SH-SY5Y (cell line): Measurements from ENCODE around the gene AK4.

Experiments
- GATA2 ChIP-seq: IDR thresholded peaks from 2 replicates; pipeline ENCODE4 v1.6.1; 2011; ENCODE audit warnings: mild to moderate bottlenecking, low read depth, low read length
- GATA3 ChIP-seq: IDR thresholded peaks from 2 replicates; pipeline ENCODE4 v1.6.1; 2011; ENCODE audit warnings: low read depth, mild to moderate bottlenecking, low read length, moderate library complexity

- no peak for TF ChIP-seq GATA2
- TF ChIP-seq GATA3 = no peak
These were observed 82.9 kb downstream of the AK4 start for GRCh38 chr1:65230731-65231481.
